GM19328 (cell line): ENCODE measurements around the gene ANO1.

Source experiments
- ATAC-seq: cut with Tn5 transposase; IDR thresholded peaks from one replicate; pipeline ENCODE4 v1.9.1; 2021; ENCODE audit warnings: mild to moderate bottlenecking, moderate library complexity; ENCODE audit not compliant: unreplicated experiment

The ANO1 gene

DNA sequence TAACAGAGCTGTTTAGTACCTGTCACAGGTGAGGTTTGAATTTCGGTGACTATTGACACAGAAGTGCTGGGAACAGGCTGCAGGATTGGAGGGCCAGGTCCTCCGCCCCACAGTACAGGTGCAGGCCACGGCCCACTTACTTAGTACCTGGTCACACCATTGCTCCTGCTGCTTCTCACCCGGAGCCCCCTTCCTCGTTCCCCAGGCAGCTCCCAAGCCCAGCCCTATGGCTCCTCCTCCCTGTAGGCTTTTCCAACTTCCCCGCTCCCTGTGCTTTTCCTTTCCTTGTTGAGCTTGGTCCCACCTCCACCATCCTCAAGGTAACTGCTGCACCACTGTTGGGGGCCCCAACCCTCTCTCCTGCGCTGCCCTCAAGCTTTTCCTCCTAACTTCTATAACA is 27.9 kb upstream of the ANO1 start:
- no peak for ATAC-seq

- ATAC-seq: no peak
These were observed 24.1 kb upstream of the ANO1 start for GRCh38 chr11:70054004-70054403.

DNA sequence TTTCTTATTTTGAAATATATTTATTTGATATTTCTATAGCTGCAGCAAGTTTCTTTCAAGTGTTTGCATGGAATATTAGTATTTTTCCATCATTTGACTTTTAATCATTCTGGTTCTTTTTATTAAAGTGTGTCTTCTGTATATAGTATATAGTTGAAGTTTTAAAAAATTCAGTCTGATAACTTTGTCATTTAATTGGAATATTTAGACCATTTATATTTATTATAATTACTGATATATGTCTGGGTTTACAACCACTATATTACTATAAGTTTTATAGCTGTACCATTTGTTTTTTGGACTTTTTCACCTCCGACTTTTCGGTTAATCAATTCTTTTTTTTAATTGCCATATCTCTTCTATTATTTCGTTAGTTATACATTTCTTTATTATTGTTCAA is 22.7 kb upstream of the ANO1 start:
- no peak for ATAC-seq

DNA sequence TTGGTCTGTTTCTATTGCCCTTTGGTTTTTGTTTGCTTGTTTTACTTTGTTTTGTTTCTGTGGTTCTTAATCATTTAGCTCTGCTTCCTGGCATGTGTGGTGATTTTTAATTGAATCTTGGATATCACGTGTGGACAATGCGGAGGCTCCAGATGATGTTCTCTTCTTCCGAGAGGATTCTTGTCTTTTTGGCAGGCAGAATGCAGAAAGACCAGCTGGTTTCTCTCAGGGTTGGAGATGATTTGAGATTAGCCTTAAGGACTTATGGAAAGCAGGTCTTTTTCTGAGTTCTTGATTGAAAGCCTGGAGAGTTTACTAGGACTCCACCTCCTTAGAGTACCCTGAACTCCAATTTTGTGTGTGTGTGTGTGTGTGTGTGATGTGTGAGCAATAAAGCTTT is 21.0 kb upstream of the ANO1 start:
- no peak for ATAC-seq

GRCh38 chr11:70059971-70060370 is 18.1 kb upstream of the ANO1 start:
- ATAC-seq: no peak

DNA sequence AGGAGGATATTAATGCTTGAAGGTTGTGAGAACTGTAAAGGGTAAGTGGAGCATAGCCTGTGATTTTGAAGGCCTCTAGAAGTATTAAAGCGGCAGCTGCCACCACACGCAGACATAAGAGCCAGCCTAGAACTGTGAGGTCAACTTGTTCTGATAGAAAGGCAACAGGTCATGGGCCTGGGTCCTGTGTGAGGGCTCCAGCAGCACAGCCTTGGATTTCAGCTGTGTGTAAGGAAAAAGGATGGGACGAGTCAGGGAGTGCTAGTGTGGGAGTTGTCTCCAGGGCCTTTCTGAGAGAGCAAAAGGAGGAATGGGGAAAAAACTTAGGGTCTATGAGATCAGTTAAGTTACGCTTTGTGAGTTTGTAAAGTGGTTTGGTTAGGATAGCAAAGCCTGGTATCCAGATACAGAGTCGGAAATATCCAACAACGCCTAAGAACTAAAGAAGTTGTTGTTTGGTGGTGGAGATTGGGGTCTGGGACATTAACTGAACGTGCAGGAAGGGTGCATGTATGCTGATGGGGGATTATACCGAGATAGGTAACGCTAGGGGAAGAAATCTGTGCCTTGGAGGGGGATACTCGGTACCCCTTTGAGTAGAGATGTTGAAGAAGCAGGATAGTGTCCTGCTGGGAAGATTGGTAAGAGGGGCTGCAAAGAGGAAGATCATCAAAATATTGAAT is 17.4 kb upstream of the ANO1 start:
- ATAC-seq: no peak

- no peak for ATAC-seq
These were observed 16.4 kb upstream of the ANO1 start for GRCh38 chr11:70061734-70062133.

DNA sequence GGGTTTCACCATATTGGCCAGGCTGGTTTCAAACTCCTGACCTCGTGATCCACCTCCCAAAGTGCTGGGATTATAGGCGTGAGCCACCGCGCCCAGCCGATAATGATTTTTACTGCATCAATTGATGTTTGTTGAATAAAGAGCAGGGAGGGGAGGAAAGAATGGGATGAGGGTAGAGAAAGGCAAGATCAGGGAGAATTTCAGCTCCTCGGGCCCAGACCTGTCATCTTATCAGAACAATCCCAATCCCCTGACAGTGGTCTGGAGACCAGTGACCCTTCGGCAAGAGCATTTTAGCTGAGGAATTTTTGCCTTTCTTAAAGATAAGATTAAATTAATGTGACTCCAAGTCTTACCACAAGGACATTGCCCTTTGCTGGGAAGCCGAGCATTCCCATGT is 15.0 kb upstream of the ANO1 start:
- ATAC-seq: no peak

GRCh38 chr11:70063555-70063954 is 14.6 kb upstream of the ANO1 start:
- no peak for ATAC-seq

DNA sequence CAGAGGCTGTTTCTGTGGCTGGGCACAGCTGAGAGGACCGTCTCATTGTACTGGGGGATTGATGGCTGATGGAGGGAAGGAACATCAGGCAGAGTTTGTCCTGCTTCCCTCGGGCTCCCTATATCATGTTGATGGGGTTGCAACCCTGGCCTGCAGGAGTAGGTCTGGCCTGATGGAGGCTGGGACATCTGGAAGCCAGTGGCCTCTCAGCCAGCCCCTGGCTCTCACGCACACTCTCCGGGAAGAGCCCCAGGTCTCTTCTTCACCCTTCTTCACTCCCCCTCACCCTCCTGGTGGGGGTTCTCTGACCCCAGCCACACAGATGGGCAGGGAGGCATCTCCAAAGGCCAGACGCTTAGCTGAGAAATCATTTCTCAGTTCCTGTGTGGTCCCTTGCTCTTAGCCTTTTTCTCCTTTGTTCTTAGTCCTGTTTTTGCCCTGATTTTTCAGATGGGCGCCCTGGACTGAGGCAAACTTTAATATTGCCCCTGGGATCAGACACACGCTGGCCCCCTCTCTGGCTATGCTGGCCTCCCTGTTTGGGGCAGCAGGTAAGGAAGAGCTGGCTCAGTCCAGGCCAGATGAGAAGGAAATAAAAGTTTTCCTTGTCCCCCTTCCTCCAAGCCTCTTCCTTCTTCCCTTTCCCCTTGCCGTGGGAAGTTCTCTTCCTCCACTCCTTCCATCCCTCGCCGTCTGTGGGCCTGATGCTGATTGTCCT is 13.9 kb upstream of the ANO1 start:
- no peak for ATAC-seq

DNA sequence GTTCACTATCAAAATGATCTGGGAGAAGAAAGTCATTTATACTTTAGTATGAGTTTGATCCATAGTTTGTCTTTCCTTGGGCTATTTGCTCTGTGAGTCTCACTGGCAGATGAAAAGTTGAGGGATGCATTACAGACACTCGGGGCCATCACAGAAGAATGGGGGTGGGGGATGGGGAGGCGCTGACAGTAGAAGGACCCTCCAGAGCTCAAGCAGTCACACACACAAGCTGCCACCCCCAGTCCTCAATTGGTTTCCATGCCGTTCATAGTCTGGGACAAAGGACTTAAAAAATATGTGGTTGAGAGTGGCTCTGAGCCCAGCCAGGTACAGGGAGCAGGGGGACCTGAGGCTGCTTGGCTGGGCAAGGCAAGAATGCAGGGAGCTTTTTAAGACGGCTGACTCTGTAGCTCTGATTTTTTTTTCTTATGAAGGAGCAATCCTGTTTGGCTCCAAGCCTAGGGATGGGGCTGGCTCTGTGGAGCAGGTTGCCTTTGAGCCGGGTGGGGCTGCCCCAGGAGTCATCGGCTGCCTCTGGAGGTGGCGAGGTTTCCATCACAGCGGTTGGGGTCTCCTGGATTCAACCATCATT is 13.3 kb upstream of the ANO1 start:
- ATAC-seq: no peak

DNA sequence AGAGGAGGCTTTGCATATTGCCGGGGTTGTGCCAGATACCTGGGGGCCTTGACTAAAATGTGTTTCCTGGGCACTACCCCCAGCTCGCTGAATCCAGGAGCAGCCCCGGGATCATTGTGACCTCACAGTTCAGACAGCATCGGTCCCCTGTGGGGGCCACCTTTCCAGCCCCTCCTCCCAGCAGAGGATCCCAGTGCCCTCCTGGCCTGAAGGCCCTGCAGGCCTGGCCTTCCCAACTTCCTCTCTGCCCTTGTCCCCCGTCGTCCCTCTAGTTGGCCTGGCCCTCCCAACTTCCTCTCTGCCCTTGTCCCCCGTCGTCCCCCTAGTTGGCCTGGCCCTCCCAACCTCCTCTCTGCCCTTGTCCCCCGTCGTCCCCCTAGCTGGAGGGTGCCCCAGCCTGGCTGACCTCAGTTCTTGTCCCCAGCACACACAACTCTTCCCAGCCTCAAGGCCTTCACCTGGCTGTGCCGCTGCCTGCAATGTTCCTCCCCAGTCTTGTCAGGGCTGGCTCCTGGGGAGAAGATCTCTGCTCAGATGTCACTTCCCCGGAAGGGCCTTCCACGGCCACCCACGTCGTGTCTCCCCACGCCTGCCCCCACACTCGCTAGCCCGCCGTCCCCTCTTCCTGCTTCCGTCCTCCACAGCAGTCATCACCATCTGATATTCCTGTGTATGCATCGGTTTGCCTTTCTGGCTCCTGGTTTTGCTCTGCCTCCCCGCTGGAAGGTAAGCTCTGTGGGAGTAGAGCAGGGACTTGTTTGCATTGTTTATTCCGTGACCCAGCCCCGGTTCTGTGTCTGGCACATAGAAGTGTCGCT is 12.6 kb upstream of the ANO1 start:
- no peak for ATAC-seq

- ATAC-seq: no peak
These were observed 12.0 kb upstream of the ANO1 start for GRCh38 chr11:70066136-70066520.

DNA sequence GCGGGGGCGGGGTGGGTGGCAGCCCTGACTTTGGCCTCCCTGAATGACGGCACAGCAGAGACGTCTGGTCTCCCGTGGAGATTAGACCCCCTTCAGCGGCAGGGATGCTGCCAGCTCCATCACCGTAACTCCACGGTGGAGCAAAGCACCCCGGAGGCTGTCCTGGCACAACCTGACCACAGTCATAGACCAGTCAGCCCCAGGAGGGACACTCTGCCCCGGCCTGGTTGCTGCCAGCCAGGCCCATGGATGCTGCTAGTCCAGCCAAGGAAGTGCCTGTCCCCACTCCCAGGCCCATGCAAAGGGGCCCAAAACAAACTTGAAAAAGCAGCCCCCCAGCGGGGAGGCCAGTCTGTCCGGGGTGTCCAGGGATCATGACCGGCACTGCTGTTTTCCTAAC is 11.5 kb upstream of the ANO1 start:
- ATAC-seq: no peak

GRCh38 chr11:70067036-70067435 is 11.1 kb upstream of the ANO1 start:
- ATAC-seq: no peak

DNA sequence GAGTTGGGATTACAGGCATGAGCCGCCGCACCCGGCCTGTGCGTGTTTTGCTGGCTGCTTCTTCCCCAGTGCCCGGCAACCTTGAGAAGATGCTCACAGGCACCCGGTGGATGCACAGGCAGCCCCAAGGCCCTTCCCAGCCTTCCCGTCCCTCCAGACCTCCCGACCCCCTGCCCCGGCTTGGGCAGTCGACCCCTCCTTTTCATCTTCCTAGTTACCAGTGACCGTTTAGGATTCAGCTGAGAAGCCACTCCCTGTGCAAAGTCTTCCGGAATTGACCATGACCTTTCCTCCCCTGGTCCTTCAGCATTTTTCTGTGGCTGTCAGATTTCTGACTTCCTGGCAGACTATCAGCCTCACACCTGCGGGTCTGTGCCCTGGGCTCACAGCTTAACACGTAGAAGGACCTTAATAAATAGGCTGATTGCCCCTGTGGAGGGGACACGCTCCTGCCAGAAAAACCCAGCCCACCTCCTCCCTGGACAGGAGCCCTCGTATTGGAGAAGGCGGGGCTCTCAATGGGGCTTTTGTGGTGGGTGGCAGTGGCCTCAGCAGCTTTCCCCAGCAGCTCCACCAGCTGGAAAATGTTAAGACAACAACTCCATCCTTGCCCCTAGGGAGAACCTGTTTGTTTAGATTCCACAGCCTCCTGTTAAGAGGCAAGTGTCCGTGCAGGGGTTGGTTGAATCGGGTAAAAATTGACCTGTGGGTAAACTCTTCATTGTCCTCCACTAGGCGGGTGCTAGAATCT is 10.4 kb upstream of the ANO1 start:
- no peak for ATAC-seq

DNA sequence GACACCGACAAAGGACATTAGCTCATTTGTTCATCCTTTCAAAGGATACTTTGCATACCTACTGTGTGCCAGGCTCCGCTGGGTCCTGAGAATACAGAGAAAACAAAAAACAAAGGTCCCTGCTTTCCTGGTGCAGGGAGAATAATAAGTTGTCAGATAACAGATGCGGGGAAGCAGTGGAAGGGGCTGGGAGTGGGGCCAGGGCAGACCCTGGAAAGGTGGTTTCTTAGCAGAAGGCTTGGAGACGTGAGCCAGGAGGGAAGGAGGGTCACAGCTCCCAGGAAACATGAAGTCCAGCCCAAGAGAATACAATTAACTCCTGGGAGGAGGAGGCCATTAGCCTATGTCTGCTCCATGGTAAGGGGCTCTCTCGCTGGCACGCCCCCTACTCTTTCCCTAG is 9.8 kb upstream of the ANO1 start:
- no peak for ATAC-seq

DNA sequence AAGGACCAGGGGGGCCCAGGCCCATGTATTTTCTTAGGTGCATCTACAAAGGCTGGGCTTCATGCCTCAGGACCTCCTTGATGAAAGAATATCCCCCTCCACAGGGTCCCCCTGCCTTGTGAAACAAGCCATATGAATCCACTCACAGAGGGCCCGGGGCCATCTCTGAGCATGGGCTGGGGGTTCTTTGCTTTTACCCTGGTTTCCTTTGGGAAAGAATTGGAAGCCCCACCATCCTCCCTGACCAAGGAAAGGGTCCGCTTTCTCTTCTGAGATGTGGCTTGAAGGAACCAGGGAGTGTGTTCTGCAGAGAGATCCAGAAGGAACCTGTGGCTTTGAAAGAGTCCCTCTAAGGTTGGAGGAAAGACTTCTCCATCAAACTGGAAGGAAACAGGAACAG is 9.2 kb upstream of the ANO1 start:
- no peak for ATAC-seq

GRCh38 chr11:70070706-70071105 is 7.4 kb upstream of the ANO1 start:
- ATAC-seq: no peak

- ATAC-seq: no peak
These were observed 6.1 kb upstream of the ANO1 start for GRCh38 chr11:70071996-70072395.

DNA sequence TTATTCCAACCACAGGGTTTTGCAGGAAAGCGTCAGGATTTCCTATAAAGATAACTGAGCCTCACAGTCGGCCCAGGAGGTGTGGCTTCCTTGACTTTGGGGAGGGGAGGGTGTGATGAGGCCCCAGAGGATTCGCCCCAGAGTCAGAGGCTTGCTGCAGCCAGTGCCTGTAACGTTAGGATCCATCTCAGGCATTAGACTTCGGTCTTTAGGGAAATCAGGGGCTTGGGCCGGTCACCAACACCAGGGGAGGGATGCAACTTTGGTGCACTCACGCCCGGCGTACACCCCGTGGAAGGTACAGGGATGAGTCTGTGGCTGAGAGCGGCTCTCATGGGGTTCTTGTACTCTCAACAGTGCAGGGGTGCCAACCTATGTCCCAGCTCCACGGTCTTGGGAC is 5.7 kb upstream of the ANO1 start:
- ATAC-seq: no peak
